ENCODE measurements around the gene KDM5C.

KDM5C gene

DNA sequence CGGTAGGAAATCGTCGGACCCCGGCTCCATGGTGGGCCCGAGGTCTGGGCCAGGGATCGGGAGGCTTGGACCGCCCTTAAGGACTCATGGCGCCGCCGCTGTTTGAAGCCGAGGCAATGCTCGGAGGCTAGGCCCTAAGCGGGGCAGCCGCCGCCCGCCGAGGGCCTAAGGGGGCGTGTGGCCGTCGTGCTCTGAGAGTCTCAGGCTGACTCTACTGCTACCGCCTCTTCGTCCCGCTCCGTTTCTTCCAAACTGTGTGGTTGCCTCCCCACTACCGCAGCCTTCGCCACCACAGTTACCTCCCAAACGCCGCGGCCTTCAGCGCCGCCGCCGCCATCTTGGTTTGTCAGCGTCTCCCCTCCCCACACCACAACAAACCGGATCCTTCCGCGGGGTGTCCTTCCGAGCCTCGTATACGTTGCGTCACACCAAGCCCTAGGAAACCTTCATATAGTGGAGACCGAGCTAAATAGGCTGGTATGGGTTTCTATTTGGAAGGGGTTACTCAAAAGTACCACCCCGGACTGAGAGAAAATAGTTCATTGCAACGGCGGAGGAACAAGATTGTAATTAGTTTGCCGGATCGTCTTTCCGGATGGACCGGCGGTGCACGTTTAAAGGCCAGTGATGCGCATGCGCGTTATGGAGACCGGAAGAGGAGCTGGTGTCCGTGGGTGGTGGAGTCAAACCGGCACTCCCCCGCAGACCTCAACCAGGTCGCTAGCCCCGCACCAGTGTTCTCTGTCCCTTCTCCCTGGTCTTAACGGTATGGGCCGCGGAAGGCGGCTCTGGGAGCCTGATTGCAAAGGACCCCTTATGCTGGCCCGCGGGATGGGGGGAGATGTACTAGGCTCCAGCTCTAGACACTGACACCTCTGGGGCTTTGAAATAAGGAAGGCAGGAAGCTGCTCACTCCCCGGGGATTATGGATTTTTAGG, at the start of gene KDM5C:
TSS of gene KDM5C (minus strand) at position 348 of the 938 bp plus-strand sequence. CDS start at position 30, 318 bp downstream.
- no peaks in the 10 kb centered on the region for H3K9me3 ChIP-seq
- H3K36me3 ChIP-seq, result peaks cover 0 to 14% (median 9%) of the 10 kb centered on the region in 3 donors
- DNase-seq, result peak; percentile 83 to 91
- no peaks in the 10 kb centered on the region for H3K27me3 ChIP-seq
- H3K4me3 ChIP-seq, result peak within 1 kb of the TSS; percentile 86 to 94
- intact Hi-C loops (cut with DNase I; ENCODE audit: low total_unique reads), result loop anchor here (10.0 kb wide), 1 partner anchor 210 kb away; the partner anchor contains the start of gene HSD17B10
- peak within 1 kb of the TSS; percentile 85 to 92 for H3K27ac ChIP-seq
- peaks cover 0 to 26% (median 20%) of the 10 kb centered on the region in 4 donors for H3K4me1 ChIP-seq
- no peak for TF ChIP-seq CTCF (IDR thresholded peaks at IDR 0.05)

- TF ChIP-seq CTCF (IDR thresholded peaks at IDR 0.05), result no peak
- intact Hi-C loops (cut with DNase I; ENCODE audit: low total_unique reads), result no loop called here
- H3K27me3 ChIP-seq, result no peaks in the 10 kb centered on the region
- H3K36me3 ChIP-seq, result no peaks in the 10 kb centered on the region
- H3K4me3 ChIP-seq, result no peak overlapping the region
- H3K4me1 ChIP-seq, result no peaks in the 10 kb centered on the region
- H3K9me3 ChIP-seq, result no peaks in the 10 kb centered on the region
- DNase-seq, result no peak
- H3K27ac ChIP-seq, result no peak overlapping the region
These were observed 47.9 kb upstream of the KDM5C start for GRCh38 chrX:53272808-53273337.

DNA sequence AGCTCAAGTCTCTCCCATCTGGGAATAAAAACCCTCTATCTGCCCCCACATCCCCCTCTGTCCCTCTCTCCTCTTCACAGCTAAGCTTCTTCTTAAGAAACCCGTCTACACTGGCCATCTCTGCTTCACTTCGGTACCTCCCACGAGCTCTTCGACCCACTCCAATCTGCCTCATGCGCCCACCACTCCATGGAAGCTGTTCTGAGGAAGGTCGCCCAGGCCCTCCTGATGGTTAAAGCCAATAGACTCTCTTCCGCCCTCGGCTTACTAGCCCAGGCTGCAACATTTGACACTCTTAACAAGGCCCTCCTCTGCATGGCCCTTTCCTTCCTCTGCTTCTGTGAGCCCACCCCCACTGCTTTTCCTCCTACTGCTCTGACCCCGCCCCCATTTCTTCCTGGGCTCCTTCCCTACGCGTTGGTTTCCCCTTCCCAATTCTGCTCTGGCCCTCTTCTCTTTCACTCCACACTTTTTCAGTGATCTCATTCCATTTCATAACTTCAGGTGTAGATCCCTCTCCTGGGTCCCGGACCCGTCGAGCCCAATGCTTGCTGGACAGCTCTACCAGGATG, 44.6 kb upstream of the KDM5C start:
- Histone ChIP-seq H3K36me3 (no peaks in the 10 kb centered on the region), H3K27me3 (no peaks in the 10 kb centered on the region), H3K9me3 (no peaks in the 10 kb centered on the region), H3K4me1 (peaks cover 0 to 3% (median 0%) of the 10 kb centered on the region in 4 donors), H3K4me3 (no peak overlapping the region), H3K27ac (no peak overlapping the region)
- TF ChIP-seq CTCF (IDR thresholded peaks at IDR 0.05), result no peak
- DNase-seq, result no peak
- intact Hi-C loops (cut with DNase I; ENCODE audit: low total_unique reads), result no loop called here

- no peaks in the 10 kb centered on the region for H3K36me3 ChIP-seq
- no peak for TF ChIP-seq CTCF (IDR thresholded peaks at IDR 0.05)
- intact Hi-C loops (cut with DNase I; ENCODE audit: low total_unique reads), result no loop called here
- H3K4me3 ChIP-seq, result no peak overlapping the region
- no peaks in the 10 kb centered on the region for H3K27me3 ChIP-seq
- peaks cover 0 to 3% (median 0%) of the 10 kb centered on the region in 4 donors for H3K4me1 ChIP-seq
- H3K27ac ChIP-seq, result no peak overlapping the region
- H3K9me3 ChIP-seq, result no peaks in the 10 kb centered on the region
- no peak for DNase-seq
These were observed 43.2 kb upstream of the KDM5C start for GRCh38 chrX:53268173-53268572.

DNA sequence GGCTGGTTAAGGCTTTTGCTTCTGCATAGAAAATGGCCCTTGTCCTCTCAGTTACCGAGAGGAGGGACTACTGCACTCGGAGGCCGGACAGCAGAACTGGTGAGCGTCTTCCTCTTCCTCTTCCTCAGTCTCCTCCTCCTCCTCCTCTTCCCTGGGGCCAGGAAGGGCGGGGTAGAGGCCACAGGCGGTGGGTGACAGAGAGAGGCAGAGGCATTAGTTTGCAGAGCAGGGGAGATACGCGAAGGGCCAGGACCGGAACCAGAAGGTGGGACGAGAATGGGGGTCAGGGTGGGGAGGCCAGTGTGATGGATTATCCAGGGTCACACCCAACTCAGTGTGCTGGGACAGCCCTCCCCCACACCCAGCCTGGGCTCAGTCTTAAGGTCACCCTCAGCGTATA, 41.9 kb upstream of the KDM5C start:
- TF ChIP-seq CTCF (IDR thresholded peaks at IDR 0.05), result no peak
- Histone ChIP-seq H3K27ac (no peak overlapping the region), H3K4me1 (peaks cover 0 to 3% (median 0%) of the 10 kb centered on the region in 4 donors), H3K4me3 (no peak overlapping the region), H3K9me3 (no peaks in the 10 kb centered on the region), H3K27me3 (no peaks in the 10 kb centered on the region), H3K36me3 (no peaks in the 10 kb centered on the region)
- no peak for DNase-seq
- intact Hi-C loops (cut with DNase I; ENCODE audit: low total_unique reads), result no loop called here

Data from tibial artery (tissue), 4 donors.